CD4-positive, alpha-beta T cell treated with Interleukin-17A for 1 hour (primary cell): Measurements from ENCODE around the gene GRK3.
"Not testable (repeated sequence)": the region's sequence is repeated elsewhere in the genome, so short reads cannot be mapped to it uniquely, and the experiment has no call there.

Experiments used
- DNase-seq: peaks from one replicate; pipeline ENCODE4 v3.0.0-alpha.2; 2020

Gene GRK3

DNA sequence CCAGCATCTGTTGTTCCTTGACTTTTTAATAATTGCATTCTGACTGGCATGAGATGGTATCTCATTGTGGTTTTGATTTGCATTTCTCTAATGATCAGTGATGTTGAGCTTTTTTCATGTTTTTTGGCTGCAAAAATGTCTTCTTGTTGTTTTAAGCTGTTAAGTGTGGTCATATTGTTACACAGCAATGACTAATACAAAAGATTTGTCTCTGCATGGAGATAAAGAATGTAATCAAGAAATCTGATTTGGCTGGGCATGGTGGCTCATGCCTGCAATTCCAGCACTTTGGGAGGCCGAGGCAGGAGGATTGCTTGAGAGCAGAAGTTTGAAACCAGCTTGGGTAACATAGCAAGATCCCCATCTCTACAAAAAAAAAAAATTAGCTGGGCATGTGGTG is 12.1 kb upstream of the GRK3 start:
- not testable (repeated sequence) for DNase-seq

GRCh38 chr22:25553131-25553530 is 11.3 kb upstream of the GRK3 start:
- no peak for DNase-seq

DNA sequence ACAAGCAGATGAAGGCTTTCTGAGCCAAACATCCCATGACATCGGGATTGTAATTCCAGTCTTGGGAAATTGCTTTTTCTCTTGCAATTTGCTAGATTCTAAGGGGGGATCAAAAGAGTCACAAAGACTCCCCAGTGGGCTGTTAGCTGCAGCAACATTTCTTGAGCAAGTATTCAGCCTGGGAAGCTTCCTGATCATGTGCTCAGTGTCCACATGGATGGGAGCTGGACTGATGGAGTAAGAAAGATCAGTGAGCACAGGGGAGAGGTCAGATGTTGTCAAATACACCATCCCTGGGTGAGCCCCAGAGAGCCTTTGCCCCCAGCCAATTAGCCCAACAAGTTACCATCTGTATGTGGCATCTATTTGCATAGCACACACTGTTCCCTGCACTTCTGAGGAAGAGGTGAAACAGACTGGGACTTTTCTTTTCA is 10.2 kb upstream of the GRK3 start:
- no peak for DNase-seq

- no peak for DNase-seq
Observed at GRCh38 chr22:25554689-25555088, 9.8 kb upstream of the GRK3 start.

- DNase-seq: no peak
Observed at GRCh38 chr22:25555586-25555985, 8.9 kb upstream of the GRK3 start.

- no peak for DNase-seq
Observed at GRCh38 chr22:25557218-25557617, 7.3 kb upstream of the GRK3 start.

- DNase-seq: no peak
Observed at GRCh38 chr22:25558341-25558740, 6.1 kb upstream of the GRK3 start.

DNA sequence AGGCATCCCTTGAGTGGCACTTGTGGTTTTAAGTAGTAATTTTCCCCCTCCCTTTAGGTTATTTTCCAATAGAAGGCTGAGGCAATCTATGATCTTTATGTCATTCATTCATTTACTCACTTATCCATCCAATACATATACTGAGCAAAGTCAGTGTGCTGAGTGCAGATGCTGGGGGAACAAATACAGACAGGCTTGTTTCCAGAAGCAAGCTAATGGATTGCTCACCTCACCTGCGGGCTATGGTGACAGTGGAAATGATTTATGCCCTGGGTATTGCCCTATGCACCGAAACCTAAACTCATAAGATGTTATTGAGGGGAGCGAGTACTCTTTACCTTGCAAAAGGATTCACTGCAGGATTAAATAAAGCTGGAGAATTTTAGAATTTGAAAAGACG is 4.6 kb upstream of the GRK3 start:
- not testable (repeated sequence) for DNase-seq

- not testable (repeated sequence) for DNase-seq
Observed at GRCh38 chr22:25561182-25561581, 3.3 kb upstream of the GRK3 start.

GRCh38 chr22:25561927-25562326 is 2.5 kb upstream of the GRK3 start:
- DNase-seq: not testable (repeated sequence)

GRCh38 chr22:25562966-25563760 is 1.3 kb upstream of the GRK3 start:
- DNase-seq: not testable (repeated sequence)

GRCh38 chr22:25563761-25564319 is 635 bp upstream of the GRK3 start:
- DNase-seq: peak; percentile 39

- no peak for DNase-seq
Observed at GRCh38 chr22:25564979-25565677, 653 bp downstream of the GRK3 start.

- DNase-seq: no peak
Observed at GRCh38 chr22:25566186-25566897, 1.9 kb downstream of the GRK3 start.

GRCh38 chr22:25566898-25567235 is 2.4 kb downstream of the GRK3 start:
- no peak for DNase-seq

GRCh38 chr22:25567251-25567675 is 2.8 kb downstream of the GRK3 start:
- DNase-seq: no peak

DNA sequence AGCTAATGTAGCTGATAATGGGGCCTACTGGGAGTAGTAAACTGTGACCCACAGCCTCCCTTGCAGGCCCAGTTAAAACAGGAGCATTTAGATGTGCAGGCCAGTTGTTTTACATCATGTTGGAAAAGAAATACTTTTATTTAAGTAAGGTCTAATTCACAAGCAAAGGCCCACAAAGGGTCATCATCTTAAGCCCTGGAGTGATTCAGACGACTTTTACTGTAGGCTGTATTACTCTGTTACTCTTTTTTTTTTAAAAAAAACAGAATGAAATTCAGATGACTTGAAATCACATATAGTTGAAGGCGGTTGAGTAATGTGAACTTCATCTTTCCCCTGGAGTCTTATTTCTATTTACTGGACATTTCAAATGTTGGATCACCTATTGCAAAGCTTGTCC is 3.6 kb downstream of the GRK3 start:
- DNase-seq: not testable (repeated sequence)

DNA sequence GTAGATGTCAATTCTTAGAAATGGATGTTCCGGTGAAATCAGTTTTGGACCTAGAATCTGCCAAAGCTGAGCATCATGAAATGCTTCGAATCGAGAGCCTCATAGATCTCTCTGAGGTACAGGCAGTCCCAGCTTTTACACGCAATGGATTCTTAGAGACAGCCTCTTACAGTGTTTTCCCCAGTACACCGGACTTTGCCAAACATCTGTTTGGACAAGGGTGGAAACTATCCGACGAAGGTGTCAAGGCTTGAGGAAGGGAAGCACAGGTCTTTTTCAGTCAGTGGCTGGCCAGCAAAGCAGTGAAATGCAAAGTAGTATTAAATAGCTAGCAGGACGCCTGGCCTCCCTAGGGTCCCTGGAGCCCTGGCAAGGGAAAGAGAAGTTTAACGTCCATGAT is 4.9 kb downstream of the GRK3 start:
- no peak for DNase-seq

- DNase-seq: no peak
Observed at GRCh38 chr22:25569983-25570382, 5.5 kb downstream of the GRK3 start.

DNA sequence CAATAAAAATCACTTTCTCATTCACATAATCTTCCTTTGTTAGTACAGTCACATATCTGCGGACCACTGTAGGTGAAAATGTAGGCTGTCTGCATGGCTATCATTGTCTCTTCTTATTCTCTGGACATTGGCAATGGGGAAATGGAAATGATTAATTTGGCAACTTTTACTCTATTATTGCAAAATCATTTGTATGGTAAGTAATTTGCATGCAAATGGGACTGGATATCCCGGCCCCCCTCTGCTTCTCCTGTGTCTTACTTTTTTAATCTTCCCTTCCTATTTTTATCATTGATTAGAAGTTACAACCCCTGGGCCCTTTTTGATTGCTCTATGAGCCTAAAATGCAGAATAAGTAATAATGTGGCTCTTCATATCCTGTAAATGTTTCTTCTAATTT is 6.0 kb downstream of the GRK3 start:
- DNase-seq: no peak

DNA sequence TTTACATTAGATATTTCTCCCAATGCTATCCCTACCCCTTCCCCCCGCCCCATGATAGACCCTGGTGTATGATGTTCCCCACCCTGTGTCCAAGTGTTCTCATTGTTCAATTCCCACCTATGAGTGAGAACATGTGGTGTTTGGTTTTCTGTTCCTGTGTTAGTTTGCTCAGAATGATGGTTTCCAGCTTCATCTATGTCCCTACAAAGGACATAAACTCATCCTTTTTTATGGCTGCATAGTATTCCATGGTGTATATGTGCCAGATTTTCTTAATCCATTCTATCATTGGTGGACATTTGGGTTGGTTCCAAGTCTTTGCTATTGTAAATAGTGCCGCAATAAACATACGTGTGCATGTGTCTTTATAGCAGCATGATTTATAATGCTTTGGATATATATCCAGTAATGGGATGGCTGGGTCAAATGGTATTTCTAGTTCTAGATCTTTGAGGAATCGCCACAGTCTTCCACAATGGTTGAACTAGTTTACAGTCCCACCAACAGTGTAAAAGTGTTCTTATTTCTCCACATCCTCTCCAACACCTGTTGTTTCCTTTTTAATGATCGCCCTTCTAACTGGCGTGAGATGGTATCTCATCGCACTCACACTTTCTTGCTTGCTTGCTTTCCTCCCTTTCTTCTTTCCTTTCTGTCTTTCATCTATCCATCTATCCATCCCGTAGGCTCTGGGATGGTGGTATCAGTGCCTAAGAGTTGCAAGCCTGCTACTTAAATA is 7.7 kb downstream of the GRK3 start:
- not testable (repeated sequence) for DNase-seq

- no peak for DNase-seq
Observed at GRCh38 chr22:25572708-25573171, 8.3 kb downstream of the GRK3 start.

DNA sequence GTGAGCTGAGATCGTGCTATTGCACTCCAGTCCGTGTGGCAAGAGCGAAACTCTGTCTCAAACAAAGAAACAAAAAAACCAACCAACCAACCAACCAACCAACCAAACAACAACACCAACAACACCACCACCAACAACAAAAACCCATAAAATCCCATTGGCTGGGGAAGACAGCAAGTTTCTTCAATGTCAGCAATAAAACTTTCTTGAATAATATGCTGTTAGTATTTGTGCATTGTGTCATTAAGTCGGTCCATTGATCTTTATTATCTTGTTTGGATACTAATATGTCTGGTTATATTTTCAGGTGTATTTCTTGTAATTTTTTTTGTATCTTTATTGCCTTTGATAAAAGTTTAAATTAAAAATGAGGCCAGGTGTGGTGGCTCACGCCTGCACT is 9.4 kb downstream of the GRK3 start:
- DNase-seq: no peak
